Activated CD4-positive, alpha-beta T cell treated with anti-CD3 and anti-CD28 coated beads for 36 hours (primary cell): ENCODE measurements around the gene MACROD2. TPM values are rescaled to one million over a fixed set of nuclear protein-coding genes. Genes with fewer than 3 reads are reported as not detected.

Experiments used
- ATAC-seq: fragments of 200-7000 bp; cut with Tn5 transposase; one replicate; pipeline ENCODE4 v1.10.0; 2021; ENCODE audit warnings: mild to moderate bottlenecking, moderate library complexity
- CTCF ChIA-PET: fragments of 350-600 bp; sonication (Branson Sonifier 250); formaldehyde crosslinking; loops from one replicate; lab custom pipeline; 2021; ENCODE audit warnings: antibody characterized with exemption; lab: Charles Lee
- POLR2A ChIA-PET: fragments of 350-600 bp; sonication (Branson Sonifier 250); formaldehyde crosslinking; loops from one replicate; lab custom pipeline; 2021; ENCODE audit warnings: antibody characterized with exemption, inconsistent platforms; lab: Charles Lee
- DNase-seq: peaks from one replicate; pipeline ENCODE4 v3.0.0-alpha.2; 2020
- H3K27ac Mint-ChIP-seq: one replicate; pipeline ENCODE4 v1.8.0; 2021; ENCODE audit warnings: mixed read lengths
- H3K27me3 Mint-ChIP-seq: one replicate; pipeline ENCODE4 v1.8.0; 2021; ENCODE audit warnings: mixed read lengths
- H3K36me3 Mint-ChIP-seq: one replicate; pipeline ENCODE4 v1.8.0; 2021; ENCODE audit warnings: low read depth, mixed read lengths
- H3K4me1 Mint-ChIP-seq: one replicate; pipeline ENCODE4 v1.8.0; 2021; ENCODE audit warnings: mixed read lengths
- H3K4me3 Mint-ChIP-seq: one replicate; pipeline ENCODE4 v1.8.0; 2021; ENCODE audit warnings: mild to moderate bottlenecking, moderate library complexity, mixed read lengths
- H3K9me3 Mint-ChIP-seq: one replicate; pipeline ENCODE4 v1.8.0; 2021; ENCODE audit warnings: low read depth, mixed read lengths
- intact Hi-C, 2 experiments: fragments of 100-400 bp; cut with DNase I in 1 of 2; cut with micrococcal nuclease in 1 of 2; formaldehyde crosslinking; loops; one replicate each; pipeline versions ENCODE4 v1.14.2 to v1.15.1; 2022 to 2024; cut with DNase I, micrococcal nuclease
- total RNA-seq, 2 experiments: library from RNA; stranded (reverse); gene quantifications; one replicate each; pipeline ENCODE4 v1.2.3, GENCODE V29; 2021

Gene MACROD2
- total RNA-seq, 2 experiments from 2014 or later = not detected

GRCh38 chr20:16069389-16070010, 2074.2 kb downstream of the MACROD2 start:
- ATAC-seq = no peak
- intact Hi-C loops = no loop called here
- Mint-ChIP-seq H3K36me3 (no peaks in the 10 kb centered on the region), H3K27ac (no peak overlapping the region), H3K4me3 (no peak overlapping the region), H3K27me3 (no peaks in the 10 kb centered on the region), H3K9me3 (peaks cover 6% of the 10 kb centered on the region), H3K4me1 (no peaks in the 10 kb centered on the region)
- ChIA-PET POLR2A (no interaction called here), CTCF (no interaction called here)
- DNase-seq = no peak

- no peak for DNase-seq
- Mint-ChIP-seq H3K9me3 (peaks cover 8% of the 10 kb centered on the region), H3K27ac (no peak overlapping the region), H3K27me3 (no peaks in the 10 kb centered on the region), H3K4me1 (no peaks in the 10 kb centered on the region), H3K4me3 (no peak overlapping the region), H3K36me3 (no peaks in the 10 kb centered on the region)
- POLR2A ChIA-PET = no interaction called here
- intact Hi-C loops = no loop called here
- ATAC-seq = no peak
- CTCF ChIA-PET = interaction anchor here (0.6 kb wide), 1 partner anchor 24 kb away, joined by 3 read pairs; no protein-coding TSS in a partner anchor
Measured at GRCh38 chr20:16072220-16072619, 2076.9 kb downstream of the MACROD2 start.

GRCh38 chr20:16078172-16078898, 2083.0 kb downstream of the MACROD2 start:
- Mint-ChIP-seq H3K27ac (no peak overlapping the region), H3K27me3 (no peaks in the 10 kb centered on the region), H3K4me1 (no peaks in the 10 kb centered on the region), H3K4me3 (no peak overlapping the region), H3K36me3 (no peaks in the 10 kb centered on the region), H3K9me3 (peaks cover 2% of the 10 kb centered on the region)
- ATAC-seq (no peak), DNase-seq (no peak)
- POLR2A ChIA-PET = no interaction called here
- CTCF ChIA-PET = interaction anchor here (0.6 kb wide), 1 partner anchor 124 kb away, joined by 3 read pairs; no protein-coding TSS in a partner anchor
- intact Hi-C loops = no loop called here

- Mint-ChIP-seq H3K36me3 (no peaks in the 10 kb centered on the region), H3K9me3 (no peaks in the 10 kb centered on the region), H3K4me3 (no peak overlapping the region), H3K27me3 (no peaks in the 10 kb centered on the region), H3K4me1 (no peaks in the 10 kb centered on the region), H3K27ac (no peak overlapping the region)
- no peak for DNase-seq
- ChIA-PET POLR2A (no interaction called here), CTCF (no interaction called here)
- ATAC-seq = no peak
- intact Hi-C loops = no loop called here
Measured at GRCh38 chr20:16081421-16081820, 2086.1 kb downstream of the MACROD2 start.

- DNase-seq = no peak
- H3K9me3 Mint-ChIP-seq = no peaks in the 10 kb centered on the region
- ATAC-seq = no peak
- POLR2A ChIA-PET = no interaction called here
- CTCF ChIA-PET = no interaction called here
- intact Hi-C loops = no loop called here
- H3K27me3 Mint-ChIP-seq = no peaks in the 10 kb centered on the region
- no peak overlapping the region for H3K27ac Mint-ChIP-seq
- H3K36me3 Mint-ChIP-seq = no peaks in the 10 kb centered on the region
- no peaks in the 10 kb centered on the region for H3K4me1 Mint-ChIP-seq
- H3K4me3 Mint-ChIP-seq = no peak overlapping the region
Measured at GRCh38 chr20:16082051-16082550, 2086.8 kb downstream of the MACROD2 start.

- POLR2A ChIA-PET = no interaction called here
- CTCF ChIA-PET = no interaction called here
- no peak for DNase-seq
- intact Hi-C loops = no loop called here
- no peak overlapping the region for H3K27ac Mint-ChIP-seq
- H3K36me3 Mint-ChIP-seq = no peaks in the 10 kb centered on the region
- no peak overlapping the region for H3K4me3 Mint-ChIP-seq
- ATAC-seq = no peak
- no peaks in the 10 kb centered on the region for H3K27me3 Mint-ChIP-seq
- H3K9me3 Mint-ChIP-seq = peaks cover 4% of the 10 kb centered on the region
- H3K4me1 Mint-ChIP-seq = no peaks in the 10 kb centered on the region
Measured at GRCh38 chr20:16083639-16084280, 2088.4 kb downstream of the MACROD2 start.

- ChIA-PET CTCF (interaction anchor here (0.8 kb wide), 1 partner anchor 380 kb away, joined by 3 read pairs; no protein-coding TSS in a partner anchor), POLR2A (no interaction called here)
- Mint-ChIP-seq H3K27me3 (no peaks in the 10 kb centered on the region), H3K9me3 (no peaks in the 10 kb centered on the region), H3K4me3 (no peak overlapping the region), H3K27ac (no peak overlapping the region), H3K36me3 (no peaks in the 10 kb centered on the region), H3K4me1 (no peaks in the 10 kb centered on the region)
- ATAC-seq = no peak
- intact Hi-C loops = no loop called here
- DNase-seq = no peak
Measured at GRCh38 chr20:16095226-16095625, 2099.9 kb downstream of the MACROD2 start.

- ATAC-seq (no peak), DNase-seq (no peak)
- Mint-ChIP-seq H3K4me3 (no peak overlapping the region), H3K36me3 (no peaks in the 10 kb centered on the region), H3K27ac (no peak overlapping the region), H3K4me1 (no peaks in the 10 kb centered on the region), H3K27me3 (no peaks in the 10 kb centered on the region), H3K9me3 (no peaks in the 10 kb centered on the region)
- POLR2A ChIA-PET = no interaction called here
- CTCF ChIA-PET = no interaction called here
- intact Hi-C loops = no loop called here
Measured at GRCh38 chr20:16096756-16097326, 2101.5 kb downstream of the MACROD2 start.

GRCh38 chr20:16097788-16098187, 2102.5 kb downstream of the MACROD2 start:
- H3K4me3 Mint-ChIP-seq = no peak overlapping the region
- no peaks in the 10 kb centered on the region for H3K9me3 Mint-ChIP-seq
- H3K27ac Mint-ChIP-seq = no peak overlapping the region
- no peaks in the 10 kb centered on the region for H3K27me3 Mint-ChIP-seq
- ATAC-seq = no peak
- no peaks in the 10 kb centered on the region for H3K36me3 Mint-ChIP-seq
- POLR2A ChIA-PET = no interaction called here
- intact Hi-C loops = no loop called here
- CTCF ChIA-PET = no interaction called here
- no peaks in the 10 kb centered on the region for H3K4me1 Mint-ChIP-seq
- DNase-seq = no peak

- intact Hi-C loops = no loop called here
- no peak overlapping the region for H3K4me3 Mint-ChIP-seq
- ChIA-PET CTCF (no interaction called here), POLR2A (no interaction called here)
- no peaks in the 10 kb centered on the region for H3K27me3 Mint-ChIP-seq
- DNase-seq = no peak
- ATAC-seq = no peak
- H3K36me3 Mint-ChIP-seq = no peaks in the 10 kb centered on the region
- H3K9me3 Mint-ChIP-seq = no peaks in the 10 kb centered on the region
- H3K27ac Mint-ChIP-seq = no peak overlapping the region
- no peaks in the 10 kb centered on the region for H3K4me1 Mint-ChIP-seq
Measured at GRCh38 chr20:16098890-16099639, 2103.7 kb downstream of the MACROD2 start.

- CTCF ChIA-PET = no interaction called here
- POLR2A ChIA-PET = no interaction called here
- ATAC-seq (no peak), DNase-seq (no peak)
- Mint-ChIP-seq H3K27ac (no peak overlapping the region), H3K4me3 (no peak overlapping the region), H3K4me1 (no peaks in the 10 kb centered on the region), H3K27me3 (no peaks in the 10 kb centered on the region), H3K9me3 (no peaks in the 10 kb centered on the region), H3K36me3 (no peaks in the 10 kb centered on the region)
- intact Hi-C loops = no loop called here
Measured at GRCh38 chr20:16100111-16100510, 2104.8 kb downstream of the MACROD2 start.
